HG02642 (cell line): ENCODE data around the gene HDAC10.

Experiments used
- ATAC-seq: cut with Tn5 transposase; IDR thresholded peaks from one replicate; pipeline ENCODE4 v1.9.1; 2021; ENCODE audit warnings: mild to moderate bottlenecking; ENCODE audit not compliant: unreplicated experiment, poor library complexity

HDAC10 gene

GRCh38 chr22:50244420-50245213, 6.4 kb downstream of the HDAC10 start, which contains the start of gene TUBGCP6:
Gene TUBGCP6, minus strand, starts transcription at chr22:50245023. Its CDS starts 564 bp downstream, at chr22:50244459.
- ATAC-seq, result peak; percentile 78

DNA sequence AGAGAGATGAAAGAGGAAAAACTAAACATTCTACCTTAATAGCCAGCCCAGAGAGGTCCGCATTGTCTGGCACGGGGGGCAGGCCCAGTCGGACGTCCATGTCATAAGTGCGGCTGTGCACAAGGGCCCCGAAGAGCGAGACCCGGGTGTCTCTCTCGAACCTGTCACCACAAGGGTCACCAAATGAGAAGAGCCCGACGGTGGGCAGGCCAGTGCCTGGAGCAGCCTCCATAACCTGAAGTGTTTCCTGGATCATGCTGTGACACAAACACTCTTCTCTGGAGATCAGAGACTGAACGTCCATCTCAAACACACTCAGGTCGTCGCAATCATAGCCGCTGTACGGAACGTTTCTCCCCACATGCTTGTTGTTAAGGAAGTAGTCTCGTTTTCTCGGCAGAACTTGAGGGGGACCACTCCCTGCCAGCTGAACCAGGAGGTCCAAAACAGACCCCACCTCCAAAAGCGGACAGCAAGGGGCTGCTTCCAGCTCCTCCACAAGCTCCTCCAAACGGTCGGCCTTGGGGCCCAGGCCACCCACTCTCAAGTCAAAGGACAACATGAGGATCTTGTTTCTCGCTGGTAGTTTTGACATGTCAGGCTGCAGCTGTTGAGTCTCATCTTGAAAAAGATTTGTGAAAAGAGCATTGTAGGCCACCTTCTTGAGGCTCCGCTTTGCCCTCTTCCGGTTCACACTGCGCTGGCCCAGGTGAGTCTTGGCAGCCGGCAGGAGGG, 7.2 kb downstream of the HDAC10 start:
- ATAC-seq, result no peak

DNA sequence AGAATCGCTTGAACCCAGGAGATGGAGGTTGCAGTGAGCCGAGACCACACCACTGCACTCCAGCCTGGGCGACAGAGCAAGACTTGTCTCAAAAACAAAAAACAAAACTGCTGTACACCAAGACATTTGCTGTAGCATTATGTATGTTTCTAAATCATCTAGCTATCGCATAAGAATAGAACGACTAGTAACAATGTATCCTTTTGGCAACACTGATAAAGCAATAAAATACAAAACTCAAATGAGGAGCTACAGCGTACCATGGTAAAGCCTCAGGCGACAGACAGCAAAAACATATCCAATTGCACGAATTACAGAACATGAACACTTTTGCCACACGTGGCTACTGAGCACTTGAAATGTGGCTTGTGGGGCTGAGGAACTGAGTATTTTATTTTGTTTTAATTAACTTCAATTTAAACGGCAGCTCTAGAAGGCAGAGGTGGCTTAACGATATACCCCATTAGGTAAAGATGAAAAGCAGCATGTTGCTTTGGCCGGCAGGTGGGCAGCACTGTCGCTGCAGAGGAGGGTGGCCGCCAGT, 8.6 kb downstream of the HDAC10 start:
- ATAC-seq, result no peak

DNA sequence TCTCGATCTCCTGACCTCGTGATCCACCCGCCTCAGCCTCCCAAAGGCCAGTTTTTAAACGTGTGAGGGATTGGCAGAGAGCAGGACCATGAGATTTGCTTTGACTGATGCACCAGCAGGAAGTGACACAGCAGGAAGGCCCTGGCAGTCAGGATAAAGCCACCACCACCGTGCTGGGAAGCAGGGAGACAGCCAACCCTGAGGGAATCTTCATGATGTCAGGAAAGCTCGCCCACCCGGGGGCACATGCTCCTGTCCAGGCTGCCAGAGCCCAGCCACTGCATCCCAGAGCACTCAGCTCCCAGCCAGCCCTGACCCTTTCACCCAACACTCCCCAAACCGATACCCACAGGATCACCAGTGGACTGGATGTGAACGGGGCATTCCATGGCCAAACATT, 12.3 kb downstream of the HDAC10 start:
- ATAC-seq, result no peak

DNA sequence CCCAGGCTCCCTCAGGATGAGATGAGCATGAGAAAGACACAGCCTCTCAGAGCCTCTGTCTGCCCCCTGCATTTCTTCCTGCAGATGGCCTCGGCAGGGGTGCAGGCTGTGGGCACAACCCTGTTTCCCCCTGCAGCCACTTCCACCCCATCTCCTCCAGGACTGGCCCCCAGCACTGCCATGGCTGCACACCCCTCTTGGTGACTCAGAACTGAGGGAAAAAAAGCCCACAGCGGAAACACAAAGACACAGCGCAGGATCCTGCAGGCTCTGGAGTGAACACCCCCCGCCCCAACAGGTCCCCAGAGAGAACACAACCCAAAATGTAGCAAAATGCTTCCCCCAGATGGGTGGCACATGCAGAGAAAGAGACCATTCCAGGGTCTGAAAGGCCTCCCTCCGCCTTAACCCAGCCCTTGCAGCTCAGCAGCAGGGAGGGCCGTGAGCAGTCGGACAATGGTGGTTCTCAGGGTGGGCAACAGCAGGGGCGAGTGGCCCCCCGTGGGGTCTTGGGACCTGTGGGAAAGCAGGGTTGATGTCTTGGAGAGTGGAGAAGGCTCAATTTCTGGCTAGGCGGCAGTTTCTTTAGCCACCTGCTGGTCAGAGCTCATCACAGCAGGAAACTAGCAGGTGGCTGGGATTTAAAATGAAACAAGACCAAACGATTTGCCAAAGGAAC, 14.2 kb downstream of the HDAC10 start:
- no peak for ATAC-seq

DNA sequence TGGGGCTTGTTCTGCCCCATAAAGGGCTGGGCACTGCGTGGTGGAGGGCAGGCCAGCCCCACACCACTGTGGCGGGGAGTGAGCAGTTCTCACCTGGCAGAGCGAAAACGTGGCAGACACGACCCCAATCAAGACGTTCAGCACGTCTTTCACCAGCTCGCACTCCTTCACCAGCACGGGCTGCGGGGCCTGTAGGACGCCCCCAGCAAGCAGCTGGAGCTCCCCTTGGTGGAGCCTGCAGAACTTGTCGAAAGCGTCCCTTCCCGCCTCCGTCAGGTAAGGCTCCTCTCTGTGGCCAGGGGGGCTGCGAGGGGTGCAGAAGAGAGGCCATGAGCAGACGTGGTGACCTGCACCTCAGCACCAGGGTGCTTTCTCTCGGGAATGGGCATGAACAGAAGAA, 17.8 kb downstream of the HDAC10 start:
- ATAC-seq, result no peak

- ATAC-seq, result no peak
These were observed 18.4 kb downstream of the HDAC10 start for GRCh38 chr22:50232481-50233151.

DNA sequence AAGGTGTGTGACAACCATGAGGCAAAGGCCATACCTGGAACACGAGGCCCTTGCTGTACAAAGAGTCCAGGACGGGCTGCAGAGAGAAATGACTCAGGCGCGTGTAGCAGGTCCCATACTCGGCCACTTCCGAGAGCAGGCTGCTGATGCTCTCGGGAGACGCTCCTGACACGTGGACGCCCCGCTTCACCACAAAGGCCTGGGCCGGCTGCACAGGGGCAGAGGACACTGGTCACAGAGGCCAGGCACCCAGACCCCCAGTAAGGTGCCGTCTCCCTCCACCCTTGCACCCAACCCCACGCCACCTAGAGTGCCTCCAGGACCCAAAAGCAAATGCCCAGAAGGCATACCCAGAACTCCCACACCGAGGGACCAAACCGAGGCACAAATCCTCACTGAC, 21.7 kb downstream of the HDAC10 start:
- no peak for ATAC-seq

- no peak for ATAC-seq
These were observed 22.7 kb downstream of the HDAC10 start for GRCh38 chr22:50228366-50228765.

DNA sequence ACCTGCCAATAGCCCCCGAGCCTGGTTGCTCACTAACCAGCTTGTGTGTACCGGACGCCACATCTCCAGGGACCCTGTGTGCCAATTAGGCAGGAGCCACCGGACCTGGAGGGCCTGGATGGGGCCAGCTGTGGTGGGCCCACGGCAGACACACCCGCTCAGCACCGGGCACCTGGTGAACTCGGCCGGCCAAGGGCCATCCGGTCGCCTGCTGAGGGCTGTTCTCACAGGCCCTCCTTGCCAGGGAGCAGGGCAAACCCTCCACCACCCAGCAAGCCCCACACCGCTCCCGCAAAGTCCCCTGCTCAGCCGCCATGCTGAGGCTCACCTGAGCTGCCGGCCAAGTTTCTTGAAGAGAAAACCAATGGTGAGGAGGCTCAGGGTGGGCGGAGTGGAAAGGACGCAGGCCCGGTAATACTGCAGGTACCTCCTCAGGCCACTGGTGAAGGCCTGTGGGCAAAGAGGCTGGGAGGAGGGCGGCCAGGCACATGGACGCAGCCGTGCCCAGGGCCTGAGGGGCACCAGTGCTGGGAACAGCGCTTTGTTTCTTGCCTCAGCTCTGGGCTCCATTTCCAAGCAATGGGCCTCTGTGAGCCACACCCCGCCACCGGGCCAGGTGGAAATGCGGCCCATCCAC, 23.4 kb downstream of the HDAC10 start:
- ATAC-seq, result no peak

DNA sequence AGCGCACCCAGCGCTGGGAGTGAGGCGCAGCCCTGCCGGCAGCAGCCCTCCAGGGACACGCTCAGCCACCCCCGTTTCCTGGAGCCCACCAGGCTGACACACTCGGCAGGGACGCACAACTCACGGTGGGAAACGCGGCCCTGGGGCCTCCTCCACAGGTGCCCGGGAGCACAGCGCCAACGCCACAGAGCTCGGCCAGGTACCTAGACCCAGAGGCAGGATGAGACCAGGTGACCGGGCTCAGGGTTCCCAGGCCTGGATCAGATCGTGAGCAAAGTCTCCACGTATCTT, 24.2 kb downstream of the HDAC10 start:
- no peak for ATAC-seq

- ATAC-seq, result no peak
These were observed 24.8 kb downstream of the HDAC10 start for GRCh38 chr22:50226063-50226874.

DNA sequence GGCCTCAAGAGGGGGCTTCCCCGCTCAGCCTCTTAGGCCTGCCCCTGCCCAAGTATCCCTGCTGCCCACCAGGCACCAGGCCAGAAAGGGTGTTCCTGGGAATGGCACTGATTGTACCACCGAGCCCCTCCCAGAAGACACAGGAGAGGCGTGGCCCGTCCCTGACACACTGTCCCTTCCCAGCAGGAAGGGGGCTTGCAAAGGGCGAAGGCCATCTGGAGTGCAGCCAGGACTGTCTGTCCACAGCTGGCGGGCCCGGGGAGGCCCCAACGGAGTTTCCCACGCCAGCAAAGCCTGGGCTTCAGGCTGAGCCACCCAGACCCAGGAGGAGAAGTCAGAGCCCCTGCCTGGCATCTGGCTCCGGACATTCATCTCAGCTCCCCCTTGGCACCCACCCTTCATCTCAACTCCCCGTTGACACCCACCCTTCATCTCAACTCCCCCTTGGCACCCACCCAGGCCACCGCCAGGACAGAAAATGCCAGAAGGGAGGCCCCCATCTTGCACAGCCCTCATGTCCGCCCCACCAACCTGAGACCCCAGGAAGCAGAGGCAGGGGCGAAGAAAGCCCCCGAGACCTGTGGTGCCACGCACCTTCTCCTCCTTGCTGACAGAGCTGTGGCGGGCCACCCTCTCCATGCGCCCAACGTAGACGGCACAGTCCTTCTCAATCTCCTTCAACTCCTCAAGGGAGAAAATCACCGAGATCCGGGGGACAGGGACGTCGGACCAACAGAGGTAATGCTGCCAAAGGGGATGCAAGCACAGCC, 25.7 kb downstream of the HDAC10 start:
- no peak for ATAC-seq

- no peak for ATAC-seq
These were observed 27.0 kb downstream of the HDAC10 start for GRCh38 chr22:50224071-50224470.

- no peak for ATAC-seq
These were observed 28.6 kb downstream of the HDAC10 start for GRCh38 chr22:50222508-50222907.

DNA sequence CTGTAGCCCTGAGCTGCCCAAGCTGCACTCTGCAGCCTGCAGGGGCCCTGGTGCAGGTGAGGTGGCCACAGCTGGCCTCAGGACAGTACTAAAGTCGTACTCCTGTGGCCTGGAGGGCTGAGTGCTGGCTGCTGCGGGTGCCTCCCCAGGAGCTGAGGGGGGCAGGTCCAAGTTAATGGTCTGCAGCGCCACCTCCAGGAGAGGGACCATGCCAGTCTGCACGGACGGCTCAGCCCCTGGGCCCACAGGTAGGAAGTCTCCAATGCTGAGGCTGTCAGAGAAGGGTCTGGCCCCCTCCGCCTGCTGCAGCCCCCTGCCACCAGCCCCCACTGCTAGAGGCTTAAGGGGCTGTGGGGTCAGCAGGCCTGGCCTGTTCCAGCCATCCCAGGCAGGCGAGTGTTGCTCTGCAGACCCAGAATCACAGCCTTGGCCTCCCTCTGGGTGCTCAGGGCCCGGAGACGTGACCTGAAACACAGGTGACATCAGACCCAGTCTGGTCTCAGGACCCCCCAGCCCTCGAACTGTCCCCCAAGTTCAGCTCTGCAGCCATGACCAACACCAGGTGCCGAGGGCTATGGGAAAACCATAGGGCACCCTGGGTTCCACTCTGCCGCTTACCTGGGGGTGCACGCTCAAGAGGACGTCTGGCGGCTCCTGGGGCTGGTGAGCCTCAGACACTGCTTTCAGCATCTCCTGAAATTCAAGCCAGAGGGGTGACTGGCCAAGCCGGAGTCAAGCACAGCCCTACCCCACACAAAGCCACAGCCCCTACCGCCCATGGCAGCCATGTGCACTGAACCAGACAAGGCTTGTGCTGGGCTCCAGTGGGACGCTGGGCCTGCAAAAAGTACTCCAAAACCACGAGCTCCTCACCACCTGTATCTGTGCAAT, 29.4 kb downstream of the HDAC10 start:
- ATAC-seq, result no peak

- ATAC-seq, result no peak
These were observed 30.3 kb downstream of the HDAC10 start for GRCh38 chr22:50220603-50221409.
